CD14-positive monocyte (primary cell): ENCODE measurements around the gene UNC5C. TPM values are rescaled to one million over a fixed set of nuclear protein-coding genes. Genes with fewer than 3 reads are reported as not detected.

Experiments used
- DNase-seq, 3 donors: peaks; one replicate each; pipeline ENCODE4 v3.0.0-alpha.2; 2011 to 2022
- H2AFZ ChIP-seq: 2 replicates; pipeline ENCODE4 v1.6.0; 2012; ENCODE audit warnings: mild to moderate bottlenecking, low read depth, low read length, inconsistent platforms; ENCODE audit not compliant: insufficient read depth, poor library complexity, severe bottlenecking
- H3K27ac ChIP-seq, 2 donors: 1 replicate in 1 of 2; 2 replicates in 1 of 2; pipeline ENCODE4 v1.5.1; 2012 to 2013; ENCODE audit warnings: low read length in 2 of 2, control low read depth in 1 of 2, inconsistent platforms in 1 of 2, low read depth in 1 of 2, mild to moderate bottlenecking in 1 of 2
- H3K27me3 ChIP-seq, 2 donors: one replicate each; pipeline versions ENCODE4 v1.6.0 to v1.6.1; 2011 to 2013; ENCODE audit warnings: low read length in 2 of 2; ENCODE audit not compliant: control insufficient read depth in 2 of 2, insufficient read depth in 2 of 2
- H3K36me3 ChIP-seq, 2 donors: replicated peaks in 1 of 2; 1 replicate in 1 of 2; 2 replicates in 1 of 2; pipeline versions ENCODE4 v1.5.1 to v1.6.1; 2012 to 2013; ENCODE audit warnings: low read length in 2 of 2, control low read depth in 1 of 2, inconsistent platforms in 1 of 2, mild to moderate bottlenecking in 1 of 2; ENCODE audit not compliant: insufficient read depth in 2 of 2, control insufficient read depth in 1 of 2
- H3K4me1 ChIP-seq, 2 donors: 1 replicate in 1 of 2; 2 replicates in 1 of 2; pipeline versions ENCODE4 v1.5.1 to v1.6.1; 2012 to 2013; ENCODE audit warnings: low read length in 2 of 2, control low read depth in 1 of 2, inconsistent platforms in 1 of 2, mild to moderate bottlenecking in 1 of 2, moderate library complexity in 1 of 2; ENCODE audit not compliant: insufficient read depth in 2 of 2, control insufficient read depth in 1 of 2
- H3K4me2 ChIP-seq: replicated peaks from 2 replicates; pipeline ENCODE3; 2012; ENCODE audit warnings: low read length, moderate library complexity, mild to moderate bottlenecking; ENCODE audit not compliant: poor library complexity, severe bottlenecking; ENCODE audit errors: extremely low read depth
- H3K4me3 ChIP-seq, 3 experiments: fragments of 200-600 bp in 1 of 3; sonication (generic) in 1 of 3; replicated peaks in 1 of 3; 1 replicate in 2 of 3; 2 replicates in 1 of 3; pipeline ENCODE4 v1.5.1; 2011 to 2013; ENCODE audit warnings: low read length in 3 of 3, mild to moderate bottlenecking in 3 of 3, control low read depth in 2 of 3, low read depth in 2 of 3, inconsistent platforms in 1 of 3, moderate library complexity in 1 of 3
- H3K79me2 ChIP-seq: 2 replicates; pipeline ENCODE4 v1.6.0; 2012; ENCODE audit warnings: mild to moderate bottlenecking, control low read depth, inconsistent platforms, low read length, moderate library complexity; ENCODE audit not compliant: insufficient read depth
- H3K9ac ChIP-seq: 2 replicates; pipeline ENCODE4 v1.6.0; 2017; ENCODE audit warnings: low read length, mild to moderate bottlenecking; ENCODE audit not compliant: insufficient read depth, poor library complexity, severe bottlenecking
- H3K9me3 ChIP-seq, 2 donors: replicated peaks in 1 of 2; 1 replicate in 1 of 2; 2 replicates in 1 of 2; pipeline versions ENCODE4 v1.5.1 to v1.6.1; 2012 to 2013; ENCODE audit warnings: low read length in 2 of 2, control low read depth in 1 of 2; ENCODE audit not compliant: control insufficient read depth in 1 of 2, insufficient read depth in 1 of 2
- H4K20me1 ChIP-seq: 2 replicates; pipeline ENCODE4 v1.6.0; 2012; ENCODE audit warnings: mild to moderate bottlenecking, low read length, control low read depth, moderate library complexity; ENCODE audit not compliant: insufficient read depth
- H3K27ac Mint-ChIP-seq, 7 donors: one replicate each; pipeline ENCODE4 v1.8.0; 2020; ENCODE audit warnings: mild to moderate bottlenecking in 7 of 7, mixed read lengths in 7 of 7, moderate library complexity in 6 of 7, inconsistent platforms in 2 of 7
- H3K27me3 Mint-ChIP-seq, 3 donors: one replicate each; pipeline ENCODE4 v1.8.0; 2021 to 2022; ENCODE audit warnings: low read depth in 3 of 3, mild to moderate bottlenecking in 3 of 3, mixed read lengths in 3 of 3, moderate library complexity in 3 of 3, inconsistent platforms in 1 of 3
- H3K36me3 Mint-ChIP-seq, 2 donors: one replicate each; pipeline ENCODE4 v1.8.0; 2020; ENCODE audit warnings: mixed read lengths in 2 of 2, inconsistent platforms in 1 of 2, mild to moderate bottlenecking in 1 of 2
- H3K4me1 Mint-ChIP-seq: one replicate; pipeline ENCODE4 v1.8.0; 2020; ENCODE audit warnings: mild to moderate bottlenecking, mixed read lengths
- H3K4me3 Mint-ChIP-seq, 2 donors: one replicate each; pipeline ENCODE4 v1.8.0; 2020; ENCODE audit warnings: mild to moderate bottlenecking in 2 of 2, mixed read lengths in 2 of 2, moderate library complexity in 1 of 2
- H3K9me3 Mint-ChIP-seq, 7 donors: one replicate each; pipeline ENCODE4 v1.8.0; 2020 to 2022; ENCODE audit warnings: mixed read lengths in 7 of 7, mild to moderate bottlenecking in 6 of 7, moderate library complexity in 6 of 7, inconsistent platforms in 2 of 7
- CTCF ChIP-seq: fragments of 200-600 bp; IDR thresholded peaks from one replicate; pipeline ENCODE4 v1.8.0; 2022; ENCODE audit warnings: antibody characterized with exemption, mild to moderate bottlenecking
- WGBS: methylation state at CpG from one replicate; pipeline ENCODE4 v1.1.5; 2013; ENCODE audit warnings: missing lambda C conversion rate; ENCODE audit not compliant: insufficient coverage; 5-methylcytosine and 5-hydroxymethylcytosine counted together
- intact Hi-C, 2 donors: fragments of 100-400 bp; cut with micrococcal nuclease; formaldehyde crosslinking; loops; one replicate each; pipeline versions ENCODE4 v1.15.0 to v1.15.1; 2023
- polyA plus RNA-seq, 3 donors: library from polyadenylated mRNA; depleted of rRNA in 1 of 3; unstranded in 2 of 3; stranded (reverse) in 1 of 3; fragments of 300-500 nt in 2 of 3; fragments of >200 nt in 1 of 3; fragmentation: Illumina TruSeq in 2 of 3; gene quantifications; 1 replicate in 2 of 3; 2 replicates in 1 of 3; pipeline ENCODE4 v1.2.3, GENCODE V29; 2012 to 2021

Gene UNC5C
- polyA plus RNA-seq, 3 donors, result 0.03 TPM; not detected in 2

GRCh38 chr4:95362066-95362465, 186.7 kb downstream of the UNC5C start:
- H3K4me3 Mint-ChIP-seq, result no peak overlapping the region
- no peaks in the 10 kb centered on the region for H3K79me2 ChIP-seq
- no peaks in the 10 kb centered on the region for H4K20me1 ChIP-seq
- H3K4me2 ChIP-seq, result no peak overlapping the region
- H3K9me3 ChIP-seq, result no peaks in the 10 kb centered on the region
- no peaks in the 10 kb centered on the region for H3K27me3 Mint-ChIP-seq
- H3K27ac Mint-ChIP-seq, result no peak overlapping the region
- 91% methylated on average over 3 of the region's 7 CpGs for WGBS
- no peaks in the 10 kb centered on the region for H3K36me3 Mint-ChIP-seq
- no peak for DNase-seq
- no peaks in the 10 kb centered on the region for H3K4me1 ChIP-seq
- no peaks in the 10 kb centered on the region for H3K27me3 ChIP-seq
- no peaks in the 10 kb centered on the region for H3K4me1 Mint-ChIP-seq
- peaks cover 0 to 2% (median 0%) of the 10 kb centered on the region in 7 donors for H3K9me3 Mint-ChIP-seq
- no peak overlapping the region for H2AFZ ChIP-seq
- H3K36me3 ChIP-seq, result no peaks in the 10 kb centered on the region
- no peak overlapping the region for H3K27ac ChIP-seq
- intact Hi-C loops, result no loop called here
- H3K9ac ChIP-seq, result no peak overlapping the region
- no peak for TF ChIP-seq CTCF
- no peak overlapping the region for H3K4me3 ChIP-seq

GRCh38 chr4:95361696-95361965, 187.1 kb downstream of the UNC5C start:
- H3K4me3 ChIP-seq, result no peak overlapping the region
- H3K4me3 Mint-ChIP-seq, result no peak overlapping the region

More at GRCh38 chr4:95361696-95361965, 187.1 kb downstream of the UNC5C start:
- Mint-ChIP-seq H3K27me3 (no peaks in the 10 kb centered on the region), H3K36me3 (no peaks in the 10 kb centered on the region), H3K27ac (no peak overlapping the region), H3K4me1 (no peaks in the 10 kb centered on the region), H3K9me3 (peaks cover 0 to 2% (median 0%) of the 10 kb centered on the region in 7 donors)
- no peak for TF ChIP-seq CTCF
- H2AFZ ChIP-seq, result no peak overlapping the region
- no peak overlapping the region for H3K4me2 ChIP-seq
- intact Hi-C loops, result no loop called here
- no peaks in the 10 kb centered on the region for H4K20me1 ChIP-seq
- no peak for DNase-seq
- H3K9me3 ChIP-seq, result no peaks in the 10 kb centered on the region
- no peak overlapping the region for H3K9ac ChIP-seq
- no peaks in the 10 kb centered on the region for H3K27me3 ChIP-seq
- WGBS, result no CpG with 5 or more reads among the region's 3 CpGs
- no peaks in the 10 kb centered on the region for H3K36me3 ChIP-seq
- no peaks in the 10 kb centered on the region for H3K4me1 ChIP-seq
- H3K79me2 ChIP-seq, result no peaks in the 10 kb centered on the region
- no peak overlapping the region for H3K27ac ChIP-seq
